Lung (tissue), 12 donors: Measurements from ENCODE around the gene SGPL1. TPM values are rescaled to one million over a fixed set of nuclear protein-coding genes. Genes with fewer than 3 reads are reported as not detected.

Source experiments
- ATAC-seq: fragments of 200-7000 bp; cut with Tn5 transposase; one replicate; pipeline ENCODE4 v1.9.1; 2020; ENCODE audit warnings: moderate number of reproducible peaks; ENCODE audit not compliant: insufficient read depth, low FRiP score
- DNase-seq, 3 donors: peaks; one replicate each; pipeline ENCODE4 v3.0.0-alpha.2; 2013 to 2017
- H3K27ac ChIP-seq, 2 donors: one replicate each; pipeline ENCODE4 v1.5.1; 2013; ENCODE audit warnings: mild to moderate bottlenecking in 2 of 2, moderate library complexity in 2 of 2, control low read depth in 1 of 2, inconsistent platforms in 1 of 2, low read depth in 1 of 2, low read length in 1 of 2
- H3K27me3 ChIP-seq, 3 donors: one replicate each; pipeline ENCODE4 v1.5.1; 2013; ENCODE audit warnings: low read length in 2 of 3; ENCODE audit not compliant: control insufficient read depth in 3 of 3, insufficient read depth in 3 of 3
- H3K36me3 ChIP-seq, 4 donors: one replicate each; pipeline ENCODE4 v1.5.1; 2013; ENCODE audit warnings: low read length in 4 of 4, mild to moderate bottlenecking in 1 of 4, moderate library complexity in 1 of 4; ENCODE audit not compliant: control insufficient read depth in 4 of 4, insufficient read depth in 4 of 4
- H3K4me1 ChIP-seq, 5 donors: one replicate each; pipeline ENCODE4 v1.5.1; 2013; ENCODE audit warnings: low read length in 5 of 5, mild to moderate bottlenecking in 2 of 5, moderate library complexity in 1 of 5; ENCODE audit not compliant: control insufficient read depth in 5 of 5, insufficient read depth in 5 of 5
- H3K4me3 ChIP-seq: one replicate; pipeline ENCODE4 v1.5.1; 2013; ENCODE audit warnings: mild to moderate bottlenecking, control low read depth, moderate library complexity
- H3K9ac ChIP-seq, 2 donors: one replicate each; pipeline ENCODE4 v1.5.1; 2013; ENCODE audit warnings: low read length in 2 of 2, control low read depth in 1 of 2; ENCODE audit not compliant: insufficient read depth in 1 of 2
- H3K9me3 ChIP-seq, 4 donors: one replicate each; pipeline ENCODE4 v1.5.1; 2013; ENCODE audit warnings: low read length in 3 of 4, mild to moderate bottlenecking in 1 of 4, moderate library complexity in 1 of 4; ENCODE audit not compliant: control insufficient read depth in 4 of 4, insufficient read depth in 3 of 4
- CTCF ChIP-seq: IDR thresholded peaks from 2 replicates; pipeline ENCODE4 v1.5.1; 2012; ENCODE audit warnings: mild to moderate bottlenecking; ENCODE audit errors: control extremely low read depth, extremely low read depth
- WGBS, 2 donors: extraction: QIAGEN DNeasy Blood & Tissue Kit; methylation state at CpG; one replicate each; pipeline ENCODE4 v1.1.7; 2013; 5-methylcytosine and 5-hydroxymethylcytosine counted together
- polyA plus RNA-seq, 2 donors: library from polyadenylated mRNA; stranded (reverse); fragments of 200-250 nt; gene quantifications; one replicate each; pipeline ENCODE4 v1.2.1, GENCODE V29; 2013
- total RNA-seq, 2 donors: library from RNA; depleted of rRNA in 1 of 2; stranded (reverse); fragments of >200 nt in 1 of 2; gene quantifications; one replicate each; pipeline ENCODE4 v1.2.1, GENCODE V29; 2014 to 2021
- donor health status: control.
- donor health status: control.
- donor health status: Bipolar disorder and iron deficiency.
- donor health status: healthy.
- donor health status: DM: yes; HTN: yes; CAD: no.

The SGPL1 gene
- total and polyA plus RNA-seq, 4 donors: 8.3 to 57.4 (median 30.8) TPM

DNA sequence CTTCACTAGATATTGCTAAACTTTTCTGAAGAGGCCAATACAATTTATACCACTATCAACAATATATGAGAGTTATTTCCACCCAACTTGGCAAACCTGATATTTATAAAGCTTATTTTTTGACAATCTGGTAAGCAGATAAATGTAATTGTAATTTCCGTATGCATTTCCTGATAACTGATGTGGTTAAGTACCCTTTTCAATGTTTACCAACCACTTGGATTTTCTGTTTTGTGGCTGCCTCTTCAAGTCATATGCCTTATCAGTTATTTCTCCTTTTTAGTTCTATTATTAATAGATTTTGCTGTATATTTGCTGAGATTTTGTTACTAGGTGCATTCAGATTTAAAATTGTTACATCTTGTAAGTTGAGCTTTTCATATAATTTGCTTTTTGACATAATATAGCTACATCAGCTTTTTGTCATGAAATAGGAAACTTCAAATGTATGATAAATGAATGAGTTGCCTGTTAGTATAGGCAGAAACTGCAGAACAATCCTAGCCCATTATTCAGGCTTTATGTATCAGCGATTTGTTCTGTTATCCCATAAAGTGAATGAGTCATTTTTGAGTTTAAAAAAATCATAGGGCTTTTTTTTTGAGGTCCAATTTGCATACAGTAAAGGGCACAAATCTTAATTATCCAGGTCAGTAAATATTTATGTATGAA, 11.5 kb downstream of the SGPL1 start:
- no peak for DNase-seq
- Histone ChIP-seq H3K9ac (peak overlapping the region in 1 of 2 donors; percentile 11), H3K36me3 (peaks cover 0 to 9% (median 4%) of the 10 kb centered on the region in 4 donors), H3K4me1 (peaks cover 0 to 20% (median 7%) of the 10 kb centered on the region in 5 donors), H3K4me3 (no peak overlapping the region), H3K9me3 (no peaks in the 10 kb centered on the region), H3K27ac (no peak overlapping the region), H3K27me3 (no peaks in the 10 kb centered on the region)
- no peak for TF ChIP-seq CTCF
- WGBS, 2 donors: 70 to 80% methylated on average over 2 of the region's 2 CpGs
- no peak for ATAC-seq

- Histone ChIP-seq H3K36me3 (peaks cover 0 to 9% (median 4%) of the 10 kb centered on the region in 4 donors), H3K9me3 (no peaks in the 10 kb centered on the region), H3K27me3 (no peaks in the 10 kb centered on the region), H3K4me1 (peaks cover 0 to 31% (median 16%) of the 10 kb centered on the region in 5 donors), H3K4me3 (no peak overlapping the region), H3K9ac (no peak overlapping the region), H3K27ac (no peak overlapping the region)
- ATAC-seq: no peak
- 87 to 90% methylated on average over 4 of the region's 4 CpGs for WGBS, 2 donors
- TF ChIP-seq CTCF: no peak
- DNase-seq: no peak
These were observed 13.2 kb downstream of the SGPL1 start for GRCh38 chr10:70828923-70829322.

- H3K9ac ChIP-seq: no peak overlapping the region
- ATAC-seq (no peak), DNase-seq (no peak)
- no peaks in the 10 kb centered on the region for H3K9me3 ChIP-seq
- TF ChIP-seq CTCF: no peak
- H3K4me1 ChIP-seq: peaks cover 0 to 34% (median 16%) of the 10 kb centered on the region in 5 donors
- H3K27me3 ChIP-seq: no peaks in the 10 kb centered on the region
- H3K27ac ChIP-seq: no peak overlapping the region
- WGBS, 2 donors: 91 to 94% methylated on average over 5 of the region's 5 CpGs
- peaks cover 0 to 9% (median 4%) of the 10 kb centered on the region in 4 donors for H3K36me3 ChIP-seq
- H3K4me3 ChIP-seq: no peak overlapping the region
These were observed 13.8 kb downstream of the SGPL1 start for GRCh38 chr10:70829543-70829942.
